HG03521 (cell line): Measurements from ENCODE around the gene FERMT1.
"Not testable (repeated sequence)": the region's sequence is repeated elsewhere in the genome, so short reads cannot be mapped to it uniquely, and the experiment has no call there.

Experiments used
- ATAC-seq: cut with Tn5 transposase; IDR thresholded peaks from one replicate; pipeline ENCODE4 v1.9.1; 2021; ENCODE audit warnings: mild to moderate bottlenecking, moderate library complexity; ENCODE audit not compliant: unreplicated experiment

FERMT1 gene

GRCh38 chr20:6120491-6120988 is 2.3 kb downstream of the FERMT1 start:
- ATAC-seq = no peak

DNA sequence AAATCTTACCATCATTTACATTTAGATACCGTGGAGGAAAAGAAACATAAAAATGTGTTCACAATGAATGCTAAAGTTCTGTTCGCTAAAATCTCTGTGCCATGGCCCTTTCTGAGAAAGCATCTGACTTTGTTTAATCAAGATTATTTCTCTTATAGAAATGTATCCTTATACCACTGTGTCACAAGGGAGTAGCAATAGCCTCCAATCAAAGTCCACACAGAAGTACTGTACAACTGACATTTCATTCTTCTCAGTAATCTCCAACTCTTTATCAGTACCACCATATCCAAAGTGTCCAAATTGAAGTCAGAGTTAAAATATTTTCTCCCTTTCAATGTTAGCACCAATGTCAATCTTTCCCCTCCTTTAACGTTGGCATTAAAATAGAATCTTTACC is 6.1 kb downstream of the FERMT1 start:
- no peak for ATAC-seq

- no peak for ATAC-seq
These were observed 7.5 kb downstream of the FERMT1 start for GRCh38 chr20:6115221-6115895.

GRCh38 chr20:6114696-6115095 is 8.1 kb downstream of the FERMT1 start:
- no peak for ATAC-seq

- no peak for ATAC-seq
These were observed 8.9 kb downstream of the FERMT1 start for GRCh38 chr20:6113951-6114350.

- not testable (repeated sequence) for ATAC-seq
These were observed 9.9 kb downstream of the FERMT1 start for GRCh38 chr20:6112965-6113364.

DNA sequence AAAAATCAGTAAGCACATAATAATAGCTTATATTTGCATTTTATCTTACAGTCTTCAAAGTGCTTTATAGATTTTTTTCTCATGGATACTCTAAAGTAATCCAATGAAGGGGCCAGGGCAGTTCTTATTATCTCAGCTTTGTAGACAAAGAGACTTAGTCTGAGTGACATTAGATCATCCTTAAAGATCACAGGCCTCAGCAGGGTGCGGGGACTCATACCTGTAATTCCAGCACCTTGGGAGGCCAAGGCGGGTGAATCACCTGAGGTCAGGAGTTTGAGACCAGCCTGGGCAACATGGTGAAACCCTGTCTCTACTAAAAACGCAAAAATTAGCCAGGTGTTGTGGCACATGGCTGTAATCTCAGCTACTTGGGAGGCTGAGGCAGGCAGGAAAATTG is 14.5 kb downstream of the FERMT1 start:
- no peak for ATAC-seq

GRCh38 chr20:6104493-6105188 is 18.2 kb downstream of the FERMT1 start:
- ATAC-seq = no peak

DNA sequence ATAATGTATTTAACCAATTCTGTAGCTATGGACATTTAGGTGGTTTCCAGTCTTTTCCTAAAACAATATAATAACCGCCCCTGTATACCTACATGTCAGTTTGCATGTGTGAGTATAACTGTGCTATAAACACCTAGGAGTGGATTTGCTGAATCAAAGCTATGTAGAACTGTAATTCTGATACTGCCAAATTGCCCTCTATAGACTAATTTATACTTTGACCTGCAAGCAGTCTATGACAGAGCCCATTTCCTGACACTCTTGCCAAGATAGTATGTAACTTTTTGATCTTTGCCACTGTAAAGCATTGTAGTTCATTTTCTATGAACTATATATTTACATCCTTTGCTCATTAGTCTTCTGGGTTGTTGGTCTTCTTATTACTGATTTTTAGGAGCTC is 19.5 kb downstream of the FERMT1 start:
- ATAC-seq = no peak

GRCh38 chr20:6101346-6101745 is 21.5 kb downstream of the FERMT1 start:
- ATAC-seq = no peak

- no peak for ATAC-seq
These were observed 22.6 kb downstream of the FERMT1 start for GRCh38 chr20:6100246-6100645.

GRCh38 chr20:6099819-6100218 is 23.0 kb downstream of the FERMT1 start:
- no peak for ATAC-seq

GRCh38 chr20:6095409-6095808 is 27.4 kb downstream of the FERMT1 start:
- no peak for ATAC-seq

GRCh38 chr20:6094565-6094964 is 28.3 kb downstream of the FERMT1 start:
- ATAC-seq = no peak

DNA sequence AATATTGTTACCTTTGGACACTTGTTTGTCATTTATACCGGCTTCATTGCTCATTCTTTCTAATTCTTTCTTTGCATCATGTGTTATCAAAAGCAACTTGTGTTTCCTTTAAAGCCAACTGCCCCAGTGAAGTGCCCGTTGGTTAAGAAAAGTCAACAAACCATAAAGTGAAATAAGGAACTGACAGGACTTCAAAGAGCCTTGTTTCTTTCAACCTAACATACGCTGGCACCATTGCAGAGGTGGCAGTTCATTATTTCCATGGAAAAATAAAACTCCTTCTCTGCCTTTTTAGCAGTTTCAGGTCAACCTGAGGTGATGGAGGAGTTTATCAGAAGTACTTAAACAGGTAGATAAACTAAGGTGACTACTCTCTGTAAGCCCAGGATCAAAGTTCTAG is 28.8 kb downstream of the FERMT1 start:
- no peak for ATAC-seq

DNA sequence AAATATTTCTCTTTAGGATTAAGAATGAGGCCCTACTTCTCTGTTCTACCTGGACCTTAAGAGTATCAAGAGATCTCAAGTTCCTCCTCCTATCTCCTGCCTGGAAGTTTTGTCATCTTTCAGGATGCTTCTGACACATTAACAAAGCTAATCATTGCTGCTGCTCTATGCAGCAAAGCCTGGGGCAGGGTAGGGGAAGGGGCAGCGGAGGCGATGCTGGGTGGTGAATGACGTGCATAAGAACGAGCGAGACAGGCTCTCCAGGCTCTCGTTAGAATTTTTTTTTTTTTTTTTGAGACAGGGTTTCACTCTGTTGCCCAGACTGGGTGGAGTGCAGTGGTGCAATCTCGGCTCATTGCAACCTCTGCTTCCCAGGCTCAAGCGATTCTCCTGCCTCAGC is 31.2 kb downstream of the FERMT1 start:
- ATAC-seq = no peak

- no peak for ATAC-seq
These were observed 36.0 kb downstream of the FERMT1 start for GRCh38 chr20:6086868-6087267.

DNA sequence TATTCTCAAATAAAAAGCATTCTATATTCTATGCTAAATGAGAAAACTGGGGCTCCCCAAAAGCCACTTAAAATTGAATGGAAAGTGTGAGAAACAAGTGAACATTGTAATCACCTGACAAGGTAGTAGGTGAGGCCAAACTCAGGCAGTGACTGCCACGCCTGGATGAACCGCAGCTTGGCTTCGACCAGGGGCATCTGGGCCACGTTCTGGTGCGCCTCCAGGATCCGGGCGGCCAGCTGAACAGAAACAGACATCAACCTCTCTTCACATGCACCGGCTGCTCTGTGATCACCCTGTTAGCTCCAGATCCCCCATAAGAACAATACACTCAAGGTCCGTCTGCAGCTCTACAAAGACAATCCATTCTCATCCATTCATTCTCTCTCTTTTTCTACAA is 38.9 kb downstream of the FERMT1 start:
- no peak for ATAC-seq

GRCh38 chr20:6081236-6081635 is 41.6 kb downstream of the FERMT1 start:
- no peak for ATAC-seq

- ATAC-seq = no peak
These were observed 43.8 kb downstream of the FERMT1 start for GRCh38 chr20:6079016-6079415.

DNA sequence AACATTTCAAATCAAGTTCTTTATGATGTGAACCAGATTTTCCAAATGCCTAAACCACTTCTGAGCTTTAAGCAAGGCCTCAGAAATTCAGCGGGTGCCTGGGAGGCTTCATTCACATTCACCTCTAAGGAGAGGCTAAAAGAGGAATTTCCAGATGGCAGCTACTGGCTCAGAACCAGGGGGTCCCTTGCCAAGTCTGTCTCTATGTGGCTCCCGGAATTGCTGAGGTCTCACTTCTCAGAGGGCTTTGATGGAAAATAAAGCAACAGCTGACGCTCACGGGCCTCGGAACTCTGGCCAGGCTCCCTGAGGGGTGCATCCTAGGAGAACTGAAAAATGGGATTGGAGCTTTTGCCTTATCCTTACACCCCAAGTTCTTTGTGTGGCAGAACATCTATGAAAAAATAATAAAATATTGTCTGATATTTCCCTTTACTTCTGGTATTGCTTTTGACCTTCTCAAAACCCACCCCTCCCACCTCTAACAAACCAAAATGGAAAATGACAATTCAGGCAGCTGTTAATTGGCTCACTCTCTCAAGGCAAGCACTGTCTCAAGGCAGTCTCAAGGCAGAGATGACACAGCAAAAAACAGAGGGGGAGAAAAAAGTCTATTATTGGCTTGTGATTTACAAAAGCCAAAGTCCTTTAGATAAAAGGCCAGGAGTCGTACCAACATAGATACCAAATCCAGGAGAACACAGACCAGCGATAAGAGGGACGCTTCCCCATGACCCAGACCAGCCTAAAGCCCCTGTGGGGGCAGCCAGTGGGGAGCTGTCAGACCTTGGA is 47.2 kb downstream of the FERMT1 start:
- no peak for ATAC-seq

GRCh38 chr20:6074784-6075183 is 48.0 kb downstream of the FERMT1 start:
- ATAC-seq = no peak
